Activated CD4-positive, CD25-positive, alpha-beta regulatory T cell treated with anti-CD3 and anti-CD28 coated beads, Interleukin-2, amount 50 U/mL, for 24 hours (primary cell): ENCODE data around the gene CTU1.

ENCODE experiments used
- ATAC-seq, 2 donors: fragments of 150-1000 bp; cut with Tn5 transposase; one replicate each; pipeline ENCODE4 v1.10.0; 2021; ENCODE audit warnings: mild to moderate bottlenecking in 1 of 2, moderate library complexity in 1 of 2

CTU1 gene

GRCh38 chr19:51131780-51132680 lies 23.8 kb upstream of the CTU1 start:
- ATAC-seq, result no peak

- no peak for ATAC-seq
Measured at GRCh38 chr19:51129716-51130115, 21.5 kb upstream of the CTU1 start.

GRCh38 chr19:51128227-51128626 lies 20.0 kb upstream of the CTU1 start:
- ATAC-seq, result no peak

- peak in 1 of 2 donors; percentile 19 for ATAC-seq
Measured at GRCh38 chr19:51127755-51128154, 19.5 kb upstream of the CTU1 start.

- no peak for ATAC-seq
Measured at GRCh38 chr19:51127032-51127431, 18.8 kb upstream of the CTU1 start.

- ATAC-seq, result no peak
Measured at GRCh38 chr19:51125421-51126075, 17.3 kb upstream of the CTU1 start.

- ATAC-seq, result no peak
Measured at GRCh38 chr19:51124729-51125128, 16.5 kb upstream of the CTU1 start, which contains the start of gene SIGLEC9. Gene SIGLEC9 (plus strand): TSS chr19:51124906. CDS start chr19:51124975, 69 bp downstream.

GRCh38 chr19:51124216-51124615 lies 16.0 kb upstream of the CTU1 start:
- ATAC-seq, result no peak

- no peak for ATAC-seq
Measured at GRCh38 chr19:51123802-51124201, 15.6 kb upstream of the CTU1 start.

- peak; percentile 33 to 65 for ATAC-seq
Measured at GRCh38 chr19:51123381-51123800, 15.2 kb upstream of the CTU1 start.

- no peak for ATAC-seq
Measured at GRCh38 chr19:51122112-51122981, 14.1 kb upstream of the CTU1 start.

- ATAC-seq, result no peak
Measured at GRCh38 chr19:51121257-51121656, 13.0 kb upstream of the CTU1 start.

GRCh38 chr19:51120160-51120559 lies 12.0 kb upstream of the CTU1 start:
- no peak for ATAC-seq

GRCh38 chr19:51119611-51120010 lies 11.4 kb upstream of the CTU1 start:
- no peak for ATAC-seq

GRCh38 chr19:51119101-51119500 lies 10.9 kb upstream of the CTU1 start:
- no peak for ATAC-seq

GRCh38 chr19:51116736-51117286 lies 8.6 kb upstream of the CTU1 start:
- ATAC-seq, result no peak

GRCh38 chr19:51114087-51114729 lies 6.0 kb upstream of the CTU1 start:
- ATAC-seq, result peak; percentile 63 to 78

GRCh38 chr19:51111606-51112005 lies 3.4 kb upstream of the CTU1 start:
- ATAC-seq, result no peak

- no peak for ATAC-seq
Measured at GRCh38 chr19:51110666-51110971, 2.4 kb upstream of the CTU1 start.

- peak; percentile 18 to 25 for ATAC-seq
Measured at GRCh38 chr19:51108805-51109146, 567 bp upstream of the CTU1 start.

GRCh38 chr19:51107406-51108065 lies 673 bp downstream of the CTU1 start:
- no peak for ATAC-seq

- no peak for ATAC-seq
Measured at GRCh38 chr19:51103926-51104341, 4.3 kb downstream of the CTU1 start.
